GM18951 (cell line): ENCODE results near the gene UNC13B.
"Not testable (repeated sequence)": the region's sequence is repeated elsewhere in the genome, so short reads cannot be mapped to it uniquely, and the experiment has no call there.

Source experiments
- POLR2A ChIP-seq: IDR thresholded peaks from 4 replicates; pipeline ENCODE4 v1.6.1; 2011; ENCODE audit warnings: mild to moderate bottlenecking; ENCODE audit not compliant: insufficient read length, insufficient read depth; ENCODE audit errors: extremely low read depth
- in situ Hi-C: fragments of 300-500 bp; cut with MboI; formaldehyde crosslinking; loops from one replicate; pipeline ENCODE4 v1.12.0; 2022; ENCODE audit warnings: low sequenced_read_pairs, mixed read lengths, inconsistent platforms; ENCODE audit not compliant: unreplicated experiment

UNC13B gene

DNA sequence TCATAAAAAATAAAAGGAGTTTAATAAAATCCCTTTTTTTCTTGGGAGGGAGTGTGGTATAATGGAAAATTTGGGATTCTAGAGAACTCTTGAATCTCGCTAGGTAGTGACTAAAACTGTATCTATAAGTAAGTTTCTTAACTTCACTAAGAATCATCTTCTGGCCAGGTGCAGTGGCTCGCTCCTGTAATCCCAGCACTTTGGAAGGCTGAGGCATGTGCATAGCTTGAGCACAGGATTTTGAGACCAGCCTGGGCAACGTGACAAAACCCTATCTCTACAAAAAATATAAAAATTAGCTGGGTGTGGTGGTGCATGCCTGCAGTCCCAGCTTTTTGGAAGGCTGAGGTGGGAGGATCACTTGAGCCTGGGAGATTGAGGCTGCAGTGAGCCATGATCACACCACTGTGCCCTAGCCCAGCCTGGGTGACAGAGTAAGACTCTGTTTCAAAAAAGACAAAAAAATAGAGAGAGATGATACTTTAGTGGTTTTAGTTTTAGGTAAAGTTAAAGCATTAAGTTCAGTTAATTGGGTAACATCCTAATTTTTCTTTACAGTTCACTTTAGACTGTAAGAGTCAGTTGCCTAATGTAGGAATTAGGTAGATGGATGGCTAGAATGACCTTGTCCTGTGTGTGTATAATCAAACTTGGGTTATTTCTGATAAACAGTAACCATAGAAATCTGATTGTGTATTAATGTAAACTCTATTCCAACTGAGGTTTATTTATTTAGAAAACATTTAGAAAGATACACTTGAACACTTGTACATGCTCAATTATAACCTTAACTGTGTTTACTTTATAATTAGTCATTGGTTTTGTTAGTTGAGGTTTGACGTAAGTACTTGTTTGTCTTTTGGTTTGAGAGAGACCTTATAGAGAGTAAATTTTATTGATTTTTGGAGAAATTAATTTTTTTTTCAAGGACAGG is 17.8 kb downstream of the UNC13B start:
- in situ Hi-C loops, result no loop called here
- no peak for TF ChIP-seq POLR2A

DNA sequence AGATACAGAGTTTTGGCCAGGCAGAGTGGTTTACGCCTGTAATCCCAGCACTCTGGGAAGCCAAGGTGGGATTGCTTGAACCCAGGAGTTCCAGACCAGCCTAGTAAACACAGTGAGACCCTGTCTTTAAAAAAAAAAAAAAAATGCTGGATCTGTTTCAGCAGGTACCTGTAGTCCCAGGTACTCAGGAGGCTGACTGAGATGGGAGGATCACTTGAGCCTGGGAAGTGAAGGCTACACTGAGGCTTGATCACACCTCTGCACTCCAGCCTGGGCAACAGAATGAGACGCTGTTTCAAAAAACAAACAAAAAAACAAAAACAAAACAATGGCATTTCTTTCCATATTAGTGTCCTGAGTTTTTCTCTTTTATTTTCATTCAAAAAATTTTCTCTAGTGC is 19.0 kb downstream of the UNC13B start:
- in situ Hi-C loops, result no loop called here
- TF ChIP-seq POLR2A, result no peak

DNA sequence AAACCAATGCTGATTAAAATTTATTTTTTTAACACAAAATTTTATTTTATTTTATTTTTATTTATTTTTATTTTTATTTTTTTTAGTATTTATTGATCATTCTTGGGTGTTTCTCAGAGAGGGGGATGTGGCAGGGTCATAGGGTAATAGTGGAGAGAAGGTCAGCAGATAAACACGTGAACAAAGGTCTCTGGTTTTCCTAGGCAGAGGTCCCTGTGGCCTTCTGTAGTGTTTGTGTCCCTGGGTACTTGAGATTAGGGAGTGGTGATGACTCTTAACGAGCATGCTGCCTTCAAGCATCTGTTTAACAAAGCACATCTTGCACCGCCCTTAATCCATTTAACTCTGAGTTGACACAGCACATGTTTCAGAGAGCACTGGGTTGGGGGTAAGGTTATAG is 20.6 kb downstream of the UNC13B start:
- in situ Hi-C loops, result not testable (repeated sequence)

DNA sequence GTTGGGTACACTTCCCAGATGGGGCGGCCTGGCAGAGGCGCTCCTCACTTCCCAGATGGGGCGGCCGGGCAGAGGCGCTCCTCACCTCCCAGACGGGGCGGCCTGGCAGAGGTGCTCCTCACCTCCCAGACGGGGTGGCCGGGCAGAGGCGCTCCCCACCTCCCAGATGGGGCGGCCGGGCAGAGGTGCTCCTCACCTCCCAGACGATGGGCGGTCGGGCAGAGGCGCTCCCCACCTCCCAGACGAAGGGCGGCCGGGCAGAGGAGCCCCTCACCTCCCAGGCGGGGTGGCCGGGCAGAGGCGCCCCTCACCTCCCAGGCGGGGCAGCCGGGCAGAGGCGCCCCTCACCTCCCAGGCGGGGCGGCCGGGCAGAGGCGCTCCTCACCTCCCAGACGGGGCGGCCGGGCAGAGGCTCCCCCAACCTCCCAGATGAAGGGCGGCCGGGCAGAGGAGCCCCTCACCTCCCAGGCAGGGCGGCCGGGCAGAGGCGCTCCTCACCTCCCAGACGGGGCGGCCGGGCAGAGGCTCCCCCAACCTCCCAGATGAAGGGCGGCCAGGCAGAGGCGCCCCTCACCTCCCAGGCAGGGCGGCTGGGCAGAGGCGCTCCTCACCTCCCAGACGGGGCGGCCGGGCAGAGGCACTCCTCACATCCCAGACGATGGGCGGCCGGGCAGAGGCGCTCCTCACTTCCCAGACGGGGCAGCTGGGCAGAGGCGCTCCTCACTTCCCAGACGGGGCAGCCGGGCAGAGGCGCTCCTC is 21.4 kb downstream of the UNC13B start:
- in situ Hi-C loops, result not testable (repeated sequence)

DNA sequence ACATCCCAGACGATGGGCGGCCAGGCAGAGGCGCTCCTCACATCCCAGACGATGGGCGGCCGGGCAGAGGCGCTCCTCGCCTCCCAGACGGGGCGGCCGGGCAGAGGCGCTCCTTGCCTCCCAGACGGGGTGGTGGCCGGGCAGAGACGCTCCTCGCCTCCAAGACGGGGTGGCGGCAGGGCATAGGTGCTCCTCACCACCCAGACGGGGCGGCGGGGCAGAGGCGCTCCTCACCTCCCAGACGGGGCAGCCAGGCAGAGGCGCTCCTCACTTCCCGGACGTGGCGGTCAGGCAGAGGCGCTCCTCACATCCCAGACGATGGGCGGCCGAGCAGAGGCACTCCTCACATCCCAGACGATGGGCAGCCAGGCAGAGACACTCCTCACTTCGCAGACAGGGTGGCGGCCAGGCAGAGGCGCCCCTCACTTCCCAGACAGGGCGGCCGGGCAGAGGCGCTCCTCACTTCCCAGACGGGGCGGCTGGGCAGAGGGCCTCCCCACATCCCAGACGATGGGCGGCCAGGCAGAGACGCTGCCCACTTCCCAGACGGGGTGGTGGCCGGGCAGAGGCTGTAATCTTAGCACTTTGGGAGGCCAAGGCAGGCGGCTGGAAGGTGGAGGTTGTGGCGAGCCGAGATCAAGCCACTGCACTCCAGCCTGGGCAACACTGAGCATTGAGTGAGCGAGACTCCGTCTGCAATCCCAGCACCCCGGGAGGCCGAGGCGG is 22.1 kb downstream of the UNC13B start:
- in situ Hi-C loops, result not testable (repeated sequence)

DNA sequence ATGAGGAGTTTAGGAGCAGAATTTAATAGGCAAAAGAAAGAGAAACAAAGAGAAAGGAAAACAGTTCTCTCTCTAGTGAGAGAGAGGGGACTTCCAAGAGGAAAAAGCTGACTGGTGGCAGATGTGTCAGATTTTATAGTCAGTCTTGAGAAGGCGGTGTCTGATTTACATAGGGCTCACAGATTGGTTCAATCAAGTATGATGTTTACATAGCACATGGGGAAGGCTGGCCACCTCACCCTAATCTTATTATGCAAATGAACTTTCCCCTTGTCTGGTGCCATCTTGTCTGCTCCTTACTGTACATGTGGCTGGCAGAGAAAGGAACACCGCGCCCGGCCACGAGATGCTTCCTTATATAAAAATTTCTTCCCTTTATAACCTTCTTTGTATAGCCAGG is 24.7 kb downstream of the UNC13B start:
- TF ChIP-seq POLR2A, result no peak
- in situ Hi-C loops, result no loop called here

DNA sequence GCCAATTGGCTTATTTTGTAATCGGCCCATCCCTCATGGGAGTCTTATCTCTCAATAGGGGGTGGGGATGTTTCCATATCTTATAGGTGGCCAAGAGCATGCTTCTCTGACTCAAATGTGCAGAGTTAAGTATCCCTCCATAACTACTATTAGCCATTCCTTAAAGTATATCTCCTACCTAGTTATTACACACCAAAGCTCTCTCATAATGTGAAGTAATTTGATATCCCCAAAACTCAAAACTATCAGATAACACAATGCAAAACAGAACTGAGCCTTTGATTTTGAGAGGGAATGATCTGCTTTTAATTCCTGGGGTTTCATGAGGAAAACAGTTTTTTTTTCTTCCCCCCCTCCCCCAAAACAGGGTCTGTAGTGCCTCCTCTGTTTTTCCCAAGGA is 28.4 kb downstream of the UNC13B start:
- in situ Hi-C loops, result no loop called here
- TF ChIP-seq POLR2A, result no peak

DNA sequence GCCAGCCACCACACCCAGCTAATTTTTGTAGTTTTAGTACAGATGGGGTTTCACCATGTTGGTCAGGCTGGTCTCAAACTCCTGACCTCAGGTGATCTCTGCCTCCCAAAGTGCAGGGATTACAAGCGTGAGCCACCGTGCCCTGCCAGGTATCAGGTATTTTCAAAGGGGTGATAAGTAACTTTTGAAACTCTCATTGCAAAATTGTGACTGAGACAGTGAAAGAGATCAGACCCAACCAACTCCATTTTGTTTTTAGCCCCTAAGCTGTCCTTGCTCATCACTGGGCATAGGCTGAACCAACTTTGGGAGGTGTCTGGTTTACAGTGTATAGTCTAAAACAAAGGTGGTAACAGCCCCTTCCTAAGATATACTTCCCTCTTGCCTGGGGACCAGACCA is 29.3 kb downstream of the UNC13B start:
- no peak for TF ChIP-seq POLR2A
- in situ Hi-C loops, result no loop called here

DNA sequence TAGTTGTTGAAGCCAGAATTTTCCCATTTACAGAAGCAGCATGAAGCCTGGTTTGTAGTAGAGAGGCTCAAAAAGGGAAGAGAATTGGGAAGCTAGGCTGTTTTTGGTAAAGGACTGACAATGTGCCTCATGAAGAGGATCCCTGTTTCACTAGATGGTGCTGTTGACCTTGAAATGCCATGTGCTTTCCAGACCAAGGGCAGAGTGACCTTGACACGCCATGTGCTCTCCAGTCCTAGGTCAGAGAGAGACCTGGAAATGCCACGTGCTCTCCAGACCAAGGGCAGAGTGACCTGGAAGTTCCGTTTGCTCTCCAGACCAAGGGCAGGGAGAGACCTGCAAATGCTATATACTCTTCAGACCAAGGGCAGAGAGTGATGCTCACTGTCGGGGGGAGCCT is 32.0 kb downstream of the UNC13B start:
- no peak for TF ChIP-seq POLR2A
- in situ Hi-C loops, result no loop called here

DNA sequence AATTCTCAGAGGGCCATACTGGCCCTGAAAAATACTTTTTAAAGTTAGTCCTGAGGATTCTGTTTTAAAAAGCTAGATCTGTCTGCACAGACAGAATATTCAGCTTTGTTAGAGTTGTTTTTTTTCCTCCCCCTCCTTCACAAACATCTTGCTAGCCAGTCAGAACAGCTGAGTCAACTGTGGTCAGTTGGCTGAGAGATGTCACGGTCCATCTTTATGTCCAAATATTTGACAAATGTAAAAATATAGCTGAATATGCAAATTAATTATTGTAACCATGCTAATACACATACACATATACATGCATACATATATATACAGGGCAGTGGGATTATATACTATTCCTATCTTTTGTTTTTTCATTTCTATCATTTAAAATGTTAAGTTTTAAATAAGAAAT is 33.9 kb downstream of the UNC13B start:
- no peak for TF ChIP-seq POLR2A
- in situ Hi-C loops, result no loop called here

DNA sequence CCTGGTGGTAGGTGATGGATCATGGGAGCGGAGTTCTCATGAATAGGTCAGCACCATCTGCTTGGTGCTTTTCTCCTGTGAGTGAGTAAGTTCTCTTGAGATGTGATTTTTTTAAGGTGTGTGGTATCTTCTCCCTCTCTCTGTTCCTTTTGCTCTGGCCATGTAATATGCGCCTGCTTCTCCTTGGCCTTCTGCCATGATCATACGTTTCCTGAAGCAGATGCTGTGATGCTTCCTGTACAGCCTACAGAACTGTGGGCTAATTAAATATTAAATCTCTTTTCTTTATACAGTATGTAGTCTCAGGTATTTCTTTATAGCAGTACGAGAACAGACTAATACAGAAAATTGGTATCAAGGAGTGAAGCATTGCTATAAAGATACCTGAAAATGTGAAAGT is 36.4 kb downstream of the UNC13B start:
- TF ChIP-seq POLR2A, result no peak
- in situ Hi-C loops, result no loop called here

DNA sequence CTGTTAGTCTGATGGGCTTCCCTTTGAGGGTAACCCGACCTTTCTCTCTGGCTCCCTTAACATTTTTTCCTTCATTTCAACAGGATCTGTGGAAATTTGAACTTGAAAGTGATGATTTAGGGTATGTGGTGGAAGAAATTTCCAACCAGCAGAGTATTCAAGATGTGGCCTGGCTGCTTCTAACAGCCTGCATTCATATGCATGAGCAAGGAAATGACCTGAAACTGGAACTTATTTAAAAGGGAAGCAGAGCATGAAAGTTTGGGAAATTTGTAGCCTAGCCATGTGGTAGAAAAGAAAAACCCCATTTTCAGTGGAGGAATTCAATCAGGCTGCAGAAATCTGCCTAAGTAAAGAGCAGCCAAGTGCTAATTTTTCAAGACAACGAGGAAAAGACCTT is 41.7 kb downstream of the UNC13B start:
- TF ChIP-seq POLR2A, result no peak
- in situ Hi-C loops, result no loop called here

DNA sequence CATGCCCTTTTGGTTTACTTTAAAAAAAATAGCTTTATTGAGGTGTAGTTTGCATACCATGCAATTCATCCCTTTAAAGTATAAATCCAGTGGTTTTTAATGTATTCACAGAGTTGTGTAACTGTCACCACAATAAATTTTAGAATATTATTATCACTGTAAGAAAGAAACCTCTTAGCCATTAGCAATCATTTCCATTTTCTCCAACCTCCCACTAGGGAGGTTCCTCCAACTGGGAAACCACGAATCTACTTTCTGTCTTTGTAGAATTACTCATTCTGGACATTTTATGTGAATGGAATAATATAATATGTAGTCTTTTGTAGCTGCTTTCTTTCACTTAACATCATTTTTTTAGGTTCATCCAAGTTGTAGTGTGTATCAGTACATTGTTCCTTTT is 43.5 kb downstream of the UNC13B start:
- no peak for TF ChIP-seq POLR2A
- in situ Hi-C loops, result no loop called here

DNA sequence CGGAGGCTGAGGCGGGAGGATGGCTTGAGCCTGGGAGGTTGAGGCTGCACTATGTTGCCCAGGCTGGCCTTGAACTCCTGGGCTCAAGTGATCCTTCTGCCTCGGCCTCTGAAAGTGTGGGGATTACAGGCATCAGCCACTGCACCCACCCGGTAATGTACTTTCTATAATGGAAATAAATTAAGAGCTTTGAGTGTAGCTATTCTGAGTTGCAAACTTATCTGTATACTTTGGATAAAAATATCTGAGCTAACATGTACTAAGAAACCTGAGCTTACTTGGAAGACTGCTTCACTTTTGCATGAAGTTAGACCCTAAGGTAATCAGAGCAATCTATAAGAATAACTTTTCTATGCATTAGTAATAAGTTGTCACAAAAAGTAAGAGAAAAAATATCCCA is 50.0 kb downstream of the UNC13B start:
- in situ Hi-C loops, result no loop called here
- no peak for TF ChIP-seq POLR2A
